Measurements from ENCODE around the gene RPS6KA6.

The RPS6KA6 gene

DNA sequence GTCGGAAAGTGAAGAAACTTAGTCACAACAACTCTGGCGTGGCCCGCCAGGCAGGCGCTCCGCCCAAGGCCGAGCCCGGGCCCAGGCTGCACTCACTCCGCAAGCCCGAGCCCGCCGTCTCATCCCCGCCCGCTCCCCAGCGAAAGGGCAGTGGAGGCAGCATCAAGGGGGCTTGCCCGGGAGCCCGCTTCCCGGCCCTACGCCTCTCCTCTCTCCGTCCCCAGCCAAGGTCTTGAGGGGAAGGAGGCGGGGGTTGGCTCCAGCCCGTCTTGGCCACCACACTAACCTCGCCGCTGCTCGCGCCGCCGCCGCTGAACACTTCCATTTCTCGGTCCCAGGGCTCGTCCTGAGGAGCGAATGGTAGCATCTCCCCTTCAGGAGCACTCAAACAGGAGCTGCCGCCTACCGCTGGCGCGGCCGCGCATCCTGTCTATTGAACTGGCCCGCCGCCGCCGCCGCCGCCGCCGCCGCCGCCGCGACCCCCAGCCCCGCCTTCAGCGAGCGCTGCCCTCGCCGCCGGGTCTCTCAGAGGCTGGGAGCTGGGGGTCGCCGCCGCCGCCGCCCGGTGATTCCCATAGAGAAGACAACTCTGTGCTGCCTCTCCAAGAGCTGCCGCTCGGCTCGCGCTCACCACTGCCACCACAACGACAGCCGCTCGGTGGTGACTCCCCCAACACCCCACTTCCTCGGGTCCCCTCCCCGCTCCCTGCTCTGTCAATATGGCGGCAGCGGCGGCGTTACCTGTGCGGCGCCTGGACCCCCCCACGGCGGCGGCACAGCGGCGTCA lies at the start of gene RPS6KA6:
TSS of gene RPS6KA6 (minus strand) at position 667 of the 787 bp plus-strand sequence. CDS start at position 367, 300 bp downstream.
- peak; percentile 44 to 69 for DNase-seq

DNA sequence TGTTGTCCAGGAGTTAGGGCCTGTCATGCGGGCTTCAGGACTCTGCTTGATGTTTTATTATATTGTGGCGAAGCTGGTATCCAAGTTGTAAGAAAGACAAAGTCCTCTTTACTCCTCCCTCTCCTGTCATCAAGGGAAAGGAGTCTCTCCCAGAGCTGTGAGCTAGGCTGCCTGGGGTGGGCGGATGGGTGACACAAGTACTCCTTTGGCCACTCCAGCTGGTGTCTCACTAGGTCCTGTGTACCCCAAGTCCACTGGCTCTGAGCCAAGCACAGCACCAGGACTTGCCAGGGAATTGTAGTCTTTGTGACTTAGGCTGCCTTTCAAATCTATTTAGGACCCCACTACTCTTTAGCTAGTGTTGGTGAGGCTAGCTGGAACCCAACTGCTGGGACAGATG lies 36.7 kb upstream of the RPS6KA6 start:
- no peak for DNase-seq

- no peak for DNase-seq
These were observed 35.3 kb upstream of the RPS6KA6 start for GRCh38 chrX:84223261-84223660.

DNA sequence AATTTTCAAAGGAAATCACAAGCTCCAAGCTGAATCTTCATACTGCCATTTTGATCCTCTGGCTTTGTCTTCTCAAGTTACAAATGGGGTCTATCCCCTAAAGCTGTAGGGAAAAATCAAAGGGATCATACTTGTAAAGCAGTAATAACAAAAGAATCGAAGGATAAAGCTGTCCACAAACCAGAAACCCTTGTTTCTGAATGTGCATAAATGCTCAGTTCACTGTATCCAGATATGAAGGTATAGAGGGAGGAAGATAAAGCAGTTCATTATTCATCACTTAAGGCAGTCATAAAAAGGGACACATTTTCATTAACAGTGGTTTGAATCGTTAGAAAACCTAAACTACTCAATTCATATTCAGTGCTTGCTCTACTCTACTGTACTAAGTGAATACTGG lies 33.2 kb upstream of the RPS6KA6 start:
- DNase-seq, result no peak

- peak; percentile 22 to 76 for DNase-seq
These were observed 31.6 kb upstream of the RPS6KA6 start for GRCh38 chrX:84219551-84219950.

DNA sequence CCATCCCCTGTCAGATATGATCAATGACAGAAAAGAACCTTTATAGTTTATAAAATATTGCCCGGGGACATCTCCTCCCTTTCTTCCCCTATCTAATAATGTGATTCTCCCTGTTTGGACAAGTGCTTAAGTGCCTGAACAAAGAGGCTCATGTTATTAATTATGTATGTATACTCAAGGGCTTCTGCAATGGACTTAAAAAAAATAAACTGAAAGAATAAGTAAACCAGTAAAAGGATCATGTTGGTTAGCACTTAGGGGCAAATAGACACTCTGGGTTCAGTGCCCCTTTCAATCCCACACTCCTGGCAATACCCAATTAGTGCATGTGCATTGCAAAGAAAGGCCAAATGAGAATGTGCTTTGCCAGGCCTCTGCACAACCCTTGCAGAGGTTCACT lies 30.7 kb upstream of the RPS6KA6 start:
- peak; percentile 5 to 13 for DNase-seq

DNA sequence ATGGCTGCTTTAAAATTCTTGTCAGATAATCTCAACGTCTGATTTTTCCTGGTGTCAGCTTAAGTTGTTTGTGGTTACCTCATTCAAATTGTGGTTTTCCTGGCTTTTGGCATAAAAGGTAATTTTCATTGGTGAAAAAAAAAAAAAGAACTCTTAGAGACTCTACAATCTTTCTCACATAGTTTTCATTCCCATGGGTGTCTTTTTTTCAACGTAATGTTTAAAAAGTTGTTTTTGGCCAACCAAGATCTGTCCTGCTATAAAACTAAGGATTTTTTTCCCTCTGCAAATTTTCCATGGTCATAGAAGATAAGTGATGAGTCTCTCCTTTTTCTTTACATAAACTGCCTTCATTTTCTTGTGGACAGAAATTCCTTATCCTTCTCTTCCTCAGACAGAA lies 28.9 kb upstream of the RPS6KA6 start:
- no peak for DNase-seq

DNA sequence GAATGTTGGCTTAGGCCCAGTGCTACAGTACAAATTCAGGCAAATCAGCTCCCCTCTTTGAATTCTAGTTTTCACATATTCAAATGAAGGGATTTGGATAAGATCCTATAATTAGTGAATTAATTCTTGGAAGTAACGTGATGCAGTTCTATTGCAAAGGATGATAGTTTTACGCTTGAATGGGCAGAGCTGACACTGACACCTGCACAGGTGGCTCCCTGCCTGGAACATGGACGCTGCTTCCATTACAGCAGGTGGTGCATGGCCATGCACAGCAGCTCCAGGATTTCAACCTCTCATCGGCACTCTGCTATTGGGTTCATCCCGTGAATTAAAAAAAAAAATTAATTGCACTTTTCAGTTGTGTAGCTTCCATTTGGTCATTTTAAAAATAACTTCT lies 28.4 kb upstream of the RPS6KA6 start:
- DNase-seq, result peak in 1 of 2 experiments; percentile 58

GRCh38 chrX:84205276-84205675 lies 17.3 kb upstream of the RPS6KA6 start:
- no peak for DNase-seq

- no peak for DNase-seq
These were observed 11.7 kb upstream of the RPS6KA6 start for GRCh38 chrX:84199688-84200087.

DNA sequence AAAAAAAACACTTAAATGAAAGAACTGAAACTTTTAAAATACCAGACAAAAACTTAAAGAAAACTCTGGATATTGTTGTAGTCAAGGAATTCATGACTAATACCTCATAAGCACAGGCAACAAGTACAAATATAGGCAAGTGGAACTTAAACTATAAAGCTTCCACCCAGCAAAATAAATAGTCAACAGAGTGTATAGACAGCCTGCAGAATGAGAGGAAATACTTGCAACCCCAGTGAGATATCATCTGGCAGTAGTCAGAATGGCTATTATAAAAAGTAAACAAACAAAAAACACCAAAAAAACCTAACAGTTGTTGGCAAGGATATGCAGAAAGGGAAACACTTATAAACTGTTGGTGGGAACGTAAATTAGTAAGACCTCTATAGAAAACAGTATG lies 9.6 kb upstream of the RPS6KA6 start:
- no peak for DNase-seq

GRCh38 chrX:84192006-84192405 lies 4.0 kb upstream of the RPS6KA6 start:
- no peak for DNase-seq

DNA sequence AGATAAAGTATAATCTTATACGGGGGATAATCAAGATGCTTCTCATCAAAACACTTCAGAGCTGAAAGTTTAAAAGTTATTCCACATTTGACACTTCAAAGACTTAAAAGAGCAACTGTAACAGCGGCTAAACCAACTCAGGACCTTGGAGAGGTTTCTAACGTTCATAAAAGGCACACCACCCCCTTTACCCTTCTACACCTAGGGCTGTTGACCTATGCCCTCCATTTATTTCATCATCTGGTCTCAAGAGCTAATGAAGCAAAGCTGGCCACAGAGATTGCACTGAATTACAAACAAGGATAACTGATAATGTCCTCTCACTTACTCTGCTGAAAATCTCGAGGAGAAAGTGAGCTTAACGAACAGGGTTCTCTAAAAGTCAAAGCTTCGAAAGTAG lies 1.1 kb upstream of the RPS6KA6 start:
- no peak for DNase-seq

GRCh38 chrX:84188320-84188834 lies 378 bp upstream of the RPS6KA6 start:
- peak; percentile 69 to 89 for DNase-seq

DNA sequence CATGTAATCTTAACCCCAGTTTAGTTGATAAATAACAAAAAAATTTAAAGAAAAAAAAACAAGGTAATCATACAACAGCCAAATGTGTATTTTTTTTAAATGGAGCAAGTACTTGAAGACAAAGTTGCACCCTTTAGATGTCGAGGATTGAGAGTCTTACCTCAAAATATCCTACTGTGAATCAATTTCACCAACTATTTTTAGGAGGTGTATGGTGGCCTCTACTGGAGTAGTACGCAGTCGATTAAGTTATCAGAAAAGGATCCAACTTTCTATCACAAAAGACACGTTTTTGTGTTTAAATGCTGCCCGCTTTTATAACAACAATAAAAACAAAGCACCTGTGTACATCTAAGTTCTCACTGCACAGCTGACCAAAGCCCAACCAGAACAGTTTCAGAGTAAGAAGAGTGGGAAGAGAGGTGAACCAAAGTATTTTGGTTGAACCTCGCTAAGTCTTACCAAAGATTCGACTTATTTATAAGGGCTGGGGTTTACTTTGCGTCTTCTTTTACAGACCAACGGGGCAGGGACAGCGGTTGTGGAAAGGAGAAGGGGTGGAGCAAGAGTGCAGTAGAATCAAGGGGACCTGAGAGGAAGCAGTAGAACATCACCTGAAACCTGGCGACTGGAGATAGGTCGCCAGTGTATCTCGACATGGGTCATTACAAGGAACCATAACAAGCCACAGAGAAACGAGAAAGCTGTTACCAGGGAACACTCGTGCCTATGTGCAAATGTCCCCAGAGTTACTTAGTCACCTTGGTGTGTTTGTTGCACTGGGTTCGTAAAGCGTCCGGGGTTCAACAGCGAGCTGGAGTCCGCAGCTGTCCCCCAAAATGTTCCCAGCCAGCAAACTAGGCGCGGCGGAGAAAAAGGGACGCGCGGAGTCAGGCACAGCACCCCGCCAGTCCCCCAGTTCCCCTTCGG lies 1.1 kb downstream of the RPS6KA6 start:
- peak in 1 of 2 experiments; percentile 7 for DNase-seq

- no peak for DNase-seq
These were observed 5.5 kb downstream of the RPS6KA6 start for GRCh38 chrX:84182516-84182915.

- DNase-seq, result no peak
These were observed 12.0 kb downstream of the RPS6KA6 start for GRCh38 chrX:84175958-84176357.

DNA sequence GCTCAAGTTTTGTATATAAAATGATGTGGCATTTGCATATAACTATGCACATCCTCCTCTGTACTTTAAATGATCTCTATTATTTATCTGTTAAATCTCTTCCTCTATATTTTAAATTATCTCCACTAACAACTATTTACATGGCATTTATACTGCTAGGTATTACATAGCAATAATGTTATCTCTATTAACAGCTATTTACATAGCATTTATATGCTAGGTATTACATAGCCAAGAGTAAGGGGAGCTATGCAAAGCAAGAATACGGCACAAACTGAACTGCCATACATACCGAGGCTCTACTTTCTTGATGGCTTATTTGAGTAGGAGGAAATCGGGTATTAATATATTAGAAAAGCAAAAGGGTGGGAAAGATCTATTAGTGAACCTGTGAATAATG lies 12.7 kb downstream of the RPS6KA6 start:
- DNase-seq, result no peak

DNA sequence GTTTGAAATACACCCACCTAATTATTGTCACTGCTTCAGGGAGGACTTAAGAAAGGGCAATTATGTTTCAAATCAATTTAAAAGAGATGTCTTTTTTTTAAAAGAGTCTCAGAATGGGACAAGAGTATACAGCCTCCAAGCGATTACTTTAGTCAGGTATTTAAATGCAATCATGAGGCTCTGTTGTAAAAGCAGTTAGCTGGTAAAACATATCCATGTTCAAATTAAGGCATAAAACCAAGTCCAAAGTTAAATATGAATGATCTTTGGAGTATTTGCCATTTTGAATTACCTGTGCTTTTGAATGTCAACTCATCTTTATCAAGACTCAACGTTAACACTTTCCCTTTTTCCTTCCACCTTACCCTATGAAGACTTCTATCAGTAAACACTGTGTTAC lies 13.7 kb downstream of the RPS6KA6 start:
- no peak for DNase-seq

- DNase-seq, result no peak
These were observed 17.1 kb downstream of the RPS6KA6 start for GRCh38 chrX:84170931-84171330.

DNA sequence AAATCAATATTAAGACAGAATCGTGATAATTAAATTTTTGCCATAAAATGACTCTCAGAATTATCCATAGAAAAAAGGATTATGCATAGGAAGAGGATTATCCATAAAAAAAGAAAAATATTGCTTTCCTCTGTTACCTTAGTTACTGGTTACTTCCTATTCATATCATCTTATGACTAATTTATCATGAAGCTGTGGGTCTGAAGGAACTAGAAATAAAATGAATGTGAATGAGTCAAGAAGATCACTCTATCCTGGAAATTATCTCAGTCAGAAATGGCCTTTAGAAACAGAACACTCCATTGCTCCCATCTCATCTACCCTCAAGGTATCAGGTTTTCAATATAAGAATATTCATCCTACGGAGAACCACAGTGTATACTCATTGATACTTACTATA lies 19.4 kb downstream of the RPS6KA6 start:
- no peak for DNase-seq

DNA sequence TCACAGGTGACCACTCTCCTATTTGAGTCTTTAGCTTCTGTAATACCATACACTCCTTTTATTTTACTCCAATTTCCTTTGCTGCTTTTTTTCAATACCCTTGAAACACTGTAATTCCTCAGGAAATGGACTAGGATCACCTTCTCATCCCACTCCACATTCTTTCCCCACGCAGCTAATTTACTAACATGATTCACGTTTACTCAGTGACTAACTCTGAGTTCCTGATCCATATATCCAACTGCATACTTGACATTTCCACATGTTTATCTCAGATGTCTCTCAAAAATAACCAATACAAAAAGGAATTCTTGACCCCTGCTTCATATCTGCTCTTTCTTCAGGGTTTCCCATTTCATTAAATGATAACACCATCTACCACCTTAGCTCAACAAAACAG lies 19.9 kb downstream of the RPS6KA6 start:
- no peak for DNase-seq

DNA sequence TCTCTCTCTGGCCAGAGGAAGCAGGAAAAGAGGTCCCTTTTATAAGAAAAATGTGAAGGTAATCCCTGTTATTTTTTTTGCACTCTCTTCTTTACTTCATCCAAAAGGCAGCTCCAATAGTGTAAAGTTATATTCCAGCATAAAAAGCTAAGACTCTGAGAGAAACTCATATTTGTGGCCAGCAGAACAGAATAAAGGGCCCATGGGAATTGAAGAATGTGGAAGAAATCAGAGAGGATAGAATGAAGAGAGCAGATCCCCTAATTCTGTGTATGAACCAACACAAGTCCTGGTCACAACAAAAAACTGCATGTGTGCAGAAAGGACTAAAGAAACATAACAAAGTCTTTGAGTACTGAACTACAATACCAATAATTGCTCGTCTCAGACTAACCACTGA lies 22.3 kb downstream of the RPS6KA6 start:
- DNase-seq, result no peak

DNA sequence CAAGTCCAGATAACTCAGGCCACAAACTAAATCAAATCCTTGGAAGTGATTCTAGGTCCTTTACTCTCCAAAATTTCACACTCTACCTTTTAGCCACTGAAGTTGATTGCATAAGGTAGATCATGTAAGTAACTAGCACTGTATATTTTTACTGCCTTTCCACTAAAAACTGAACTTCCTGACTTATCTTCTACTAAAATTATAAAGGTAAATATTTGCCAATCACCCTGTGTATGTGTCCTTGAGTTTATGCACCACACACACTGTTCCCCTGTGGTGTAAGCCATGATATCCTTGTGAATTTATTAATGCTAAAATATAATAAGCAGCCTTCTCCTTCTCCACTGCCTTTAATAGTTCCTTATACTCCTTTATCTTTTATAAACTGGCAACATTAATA lies 25.6 kb downstream of the RPS6KA6 start:
- DNase-seq, result no peak

Data from NCI-H524 (cell line).